Stimulated activated CD8-positive, alpha-beta memory T cell treated with anti-CD3 and anti-CD28 coated beads, Interleukin-7, amount 100 ng/mL, for 4 hours (primary cell): ENCODE data around the gene HDAC7.

ENCODE experiments used
- DNase-seq, 2 donors: peaks; one replicate each; pipeline ENCODE4 v3.0.0-alpha.2; 2020; ENCODE audit warnings: low read depth in 2 of 2

The HDAC7 gene

DNA sequence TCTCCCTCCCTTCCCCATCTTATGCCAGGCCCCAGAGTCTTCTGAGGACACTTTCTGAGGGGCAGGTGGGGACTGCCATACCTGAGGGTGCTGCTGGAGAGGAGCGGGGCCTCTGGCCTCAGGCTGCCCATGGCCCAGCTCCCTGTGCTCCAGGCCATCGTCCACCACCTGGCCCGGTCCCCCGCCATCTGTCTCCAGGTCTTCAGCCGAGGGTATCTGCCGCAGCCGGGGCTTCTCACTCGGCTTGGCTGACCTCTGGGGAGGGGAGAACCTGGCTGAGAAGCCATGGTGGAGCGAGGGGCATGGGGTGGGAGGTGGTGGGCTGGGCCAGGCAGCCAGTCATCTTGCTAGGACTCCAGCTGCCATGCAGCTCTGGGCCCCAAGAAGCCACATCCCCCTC, 25.0 kb downstream of the HDAC7 start:
- DNase-seq: no peak

DNA sequence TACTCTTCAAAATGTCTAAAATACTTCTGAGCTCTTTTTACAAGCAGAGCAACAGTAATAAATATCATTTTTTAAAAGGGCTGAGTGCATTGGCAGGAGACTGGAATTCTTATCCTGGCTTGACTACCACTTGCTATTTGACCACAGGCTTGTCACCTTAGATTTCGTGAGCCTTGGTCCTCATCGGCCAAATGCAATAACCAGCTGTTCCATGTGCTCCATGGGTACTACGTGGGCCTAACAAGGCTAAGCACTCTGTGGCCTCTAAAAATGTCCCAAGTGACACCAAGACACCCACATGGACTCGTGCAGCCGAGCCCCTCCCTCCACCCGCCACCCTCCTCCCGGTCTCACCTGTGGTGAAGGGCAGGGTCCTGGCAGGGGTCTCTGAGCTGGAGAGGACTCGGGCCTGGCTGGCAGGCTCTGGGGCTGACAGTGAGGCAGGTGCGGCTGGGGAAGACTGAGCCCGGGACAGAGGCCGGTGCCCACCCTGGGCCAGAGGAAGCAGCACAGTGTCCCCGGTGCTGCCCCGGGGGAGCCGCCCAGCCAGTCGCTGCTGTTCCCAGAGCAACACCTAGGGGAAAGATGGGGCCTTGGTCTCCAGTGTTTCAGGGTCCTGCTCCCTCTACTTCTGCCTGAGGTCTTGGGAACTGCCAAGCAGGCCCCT, 26.6 kb downstream of the HDAC7 start:
- DNase-seq: no peak

DNA sequence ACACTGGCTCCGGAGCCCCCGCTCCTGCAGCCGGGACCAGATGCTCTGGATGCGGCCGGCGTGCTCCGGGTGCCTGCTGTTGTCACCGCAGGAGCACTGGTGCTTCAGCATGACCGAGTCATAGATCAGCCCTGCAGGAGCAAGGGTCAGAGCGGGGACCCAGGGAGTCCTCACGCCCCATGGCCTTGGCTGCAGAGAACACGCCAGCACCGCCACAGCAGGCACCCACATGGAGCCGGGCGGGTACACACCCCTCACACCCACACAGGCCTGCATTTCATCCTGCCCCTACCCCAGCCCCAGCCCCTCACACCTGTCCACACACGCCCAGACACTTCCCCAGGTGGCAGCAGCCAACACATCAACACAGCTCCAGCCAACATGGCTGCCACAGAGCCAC, 27.8 kb downstream of the HDAC7 start:
- no peak for DNase-seq

DNA sequence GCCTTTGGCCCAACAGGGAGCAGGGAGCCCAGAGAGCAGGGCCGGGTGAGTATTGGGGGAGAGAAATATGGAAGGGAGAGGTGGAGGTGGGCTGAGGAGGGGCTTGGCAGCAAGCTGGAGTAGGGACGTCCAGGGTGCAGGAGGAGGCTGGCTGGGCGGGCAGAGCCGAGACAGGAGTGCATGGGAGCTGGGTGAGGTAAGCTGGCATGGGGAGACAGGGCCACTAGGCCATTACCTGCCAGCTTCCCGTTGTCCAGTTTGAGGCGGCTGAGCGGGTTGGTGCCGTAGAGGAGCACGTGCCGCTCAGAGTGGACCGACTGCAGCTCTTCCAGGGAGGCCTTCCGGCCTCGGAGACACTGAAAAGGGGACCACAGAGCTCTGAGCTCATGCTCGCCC, 28.4 kb downstream of the HDAC7 start:
- no peak for DNase-seq

DNA sequence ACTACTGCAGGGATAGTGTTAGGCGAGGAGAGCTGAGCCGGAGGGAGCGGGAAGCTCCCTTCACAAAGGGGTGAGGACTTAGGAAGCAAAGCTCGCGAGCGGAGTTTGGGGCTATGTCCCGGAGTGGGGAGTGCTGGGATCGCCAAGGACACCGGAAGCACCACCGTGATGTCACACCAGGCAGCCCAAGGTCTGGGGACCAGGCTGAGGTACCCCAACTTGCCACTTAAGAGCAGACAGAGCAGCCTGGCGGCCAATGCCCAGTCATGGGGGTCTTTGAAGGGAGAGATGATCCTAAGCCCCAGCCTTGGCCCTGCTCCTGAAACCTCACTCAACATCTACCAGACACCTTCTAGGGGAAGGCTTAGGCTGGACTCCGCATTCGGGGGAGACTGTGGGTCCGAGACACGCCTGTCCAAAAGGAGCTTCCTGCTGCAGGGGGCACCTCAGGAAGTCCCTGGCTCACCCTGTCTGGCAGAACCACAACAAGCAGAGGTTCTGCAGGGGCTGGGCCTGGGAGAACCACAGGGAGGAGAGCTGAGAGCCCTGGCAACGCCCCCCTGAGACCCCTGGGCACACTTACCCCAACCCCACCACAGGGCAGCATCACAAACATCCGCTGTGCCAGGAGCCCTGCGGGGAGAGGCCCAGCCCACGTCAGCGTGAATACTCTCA, 28.9 kb downstream of the HDAC7 start:
- DNase-seq: no peak

DNA sequence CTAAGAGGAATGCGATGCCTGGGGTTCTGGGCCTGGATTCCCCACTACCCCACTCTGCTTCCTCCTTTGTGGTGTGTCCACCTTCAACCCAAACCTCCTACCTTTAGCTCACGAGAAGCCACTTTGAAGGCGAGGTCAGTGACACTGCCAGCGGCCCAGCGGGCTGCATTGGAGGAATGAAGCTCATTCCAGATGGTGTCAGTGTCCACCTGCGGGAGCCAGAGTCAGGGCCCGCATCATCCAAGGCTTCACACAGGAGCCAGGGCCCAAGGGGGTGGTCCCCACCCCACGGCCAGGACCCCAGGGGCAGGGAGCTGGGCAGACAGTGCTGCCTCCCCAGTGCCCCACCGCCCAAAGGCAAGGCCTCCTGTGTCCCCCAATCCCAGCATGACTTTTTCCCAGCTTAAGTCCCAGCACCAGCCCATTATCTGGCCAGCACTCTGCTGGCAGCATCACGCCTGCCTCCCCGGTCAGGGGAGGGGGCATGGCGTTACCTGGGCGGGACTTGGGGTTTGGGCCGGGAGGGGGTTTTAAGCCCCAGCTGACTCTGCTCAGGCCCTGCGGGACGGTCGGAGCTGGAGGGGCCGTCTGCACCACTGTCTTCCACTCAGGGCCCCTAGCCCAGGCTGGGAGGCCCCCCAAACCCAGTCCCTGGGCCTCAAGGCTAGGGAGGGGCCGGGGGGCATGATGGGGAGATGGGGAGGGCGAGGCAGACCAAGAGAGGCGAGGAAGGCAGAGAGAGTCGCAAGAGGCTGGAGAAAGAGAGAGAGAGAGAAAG, 29.8 kb downstream of the HDAC7 start:
- no peak for DNase-seq

DNA sequence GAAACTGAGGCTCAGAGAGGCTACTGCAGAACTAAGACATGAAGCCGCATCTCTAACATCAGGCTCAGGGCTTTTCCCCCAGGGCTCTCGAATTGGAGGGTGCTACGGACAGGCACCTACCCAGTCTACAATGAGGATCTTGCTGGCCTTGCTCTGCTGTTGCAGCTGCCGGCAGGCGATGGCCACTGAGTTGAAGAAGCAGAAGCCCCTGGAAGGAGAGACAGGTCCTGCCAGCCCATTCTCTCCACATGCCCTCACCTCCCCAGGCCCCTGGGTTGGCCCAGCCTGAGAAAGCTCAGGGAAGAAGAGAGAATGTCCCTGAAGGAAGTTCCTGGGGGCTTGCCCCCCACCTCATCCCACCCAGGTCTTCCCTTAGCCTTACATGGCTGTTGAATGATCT, 30.6 kb downstream of the HDAC7 start:
- no peak for DNase-seq

DNA sequence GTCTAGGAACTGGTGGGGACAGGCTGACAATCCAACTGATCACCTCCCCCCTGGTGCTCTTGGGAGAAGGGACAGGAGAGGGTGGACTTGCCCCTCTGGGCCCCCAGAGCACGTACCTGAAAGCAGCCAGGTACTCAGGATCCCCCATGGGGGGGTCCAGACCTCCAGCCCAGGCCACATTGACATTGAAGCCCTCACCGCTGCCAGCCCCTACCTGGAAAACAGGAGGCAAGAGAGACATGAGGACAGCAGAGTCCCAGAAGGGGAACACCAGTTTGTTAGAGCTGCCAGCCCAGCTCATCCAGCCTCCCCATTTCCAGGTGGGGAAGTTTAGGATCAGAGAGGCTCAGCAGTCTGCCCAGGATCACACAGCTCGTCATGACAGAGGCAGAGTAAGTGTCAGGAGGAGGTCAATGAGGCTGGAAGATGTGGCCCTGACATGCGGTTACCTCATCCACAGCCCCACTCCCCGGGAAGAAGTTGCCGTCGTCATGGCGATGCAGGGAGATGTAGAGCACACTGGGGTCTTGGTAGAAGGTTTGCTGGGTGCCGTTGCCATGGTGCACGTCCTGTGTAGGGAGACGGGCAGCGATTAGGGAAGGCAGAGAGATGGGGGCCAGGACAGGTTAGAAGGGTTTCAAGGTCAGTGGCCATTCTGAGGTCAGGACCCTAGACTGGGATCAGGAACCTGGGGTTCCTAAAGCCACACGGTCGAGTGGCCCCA, 31.9 kb downstream of the HDAC7 start:
- DNase-seq: no peak

DNA sequence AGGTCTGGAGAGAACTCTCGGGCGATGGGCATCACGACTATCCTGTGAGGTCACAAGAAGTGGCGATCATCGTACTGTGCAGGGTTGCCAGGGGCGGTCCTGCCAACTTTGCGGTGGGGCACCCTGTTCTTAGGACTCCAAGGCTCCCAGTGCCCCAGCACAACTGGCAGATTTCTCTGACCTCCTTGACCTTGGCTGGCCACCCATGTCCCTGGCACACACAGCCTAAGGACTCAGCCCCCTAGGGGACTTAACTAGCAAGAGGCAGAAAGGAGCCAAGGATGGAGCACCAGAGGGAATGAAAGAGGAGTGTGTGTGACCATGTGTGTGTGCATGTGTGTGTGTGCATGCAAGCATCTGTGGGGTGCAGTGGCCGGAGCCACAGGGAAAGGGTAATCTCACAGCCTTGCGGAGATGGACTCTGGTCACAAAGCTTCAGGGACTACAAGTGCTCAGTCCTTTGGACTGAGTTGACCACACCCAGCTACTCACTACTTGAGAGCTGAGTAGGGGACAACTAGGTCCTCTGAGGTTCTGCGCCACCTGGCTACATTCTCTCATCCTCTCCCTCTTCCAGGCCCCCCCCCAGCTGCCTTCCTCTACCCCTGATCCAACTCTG, 32.9 kb downstream of the HDAC7 start:
- no peak for DNase-seq

DNA sequence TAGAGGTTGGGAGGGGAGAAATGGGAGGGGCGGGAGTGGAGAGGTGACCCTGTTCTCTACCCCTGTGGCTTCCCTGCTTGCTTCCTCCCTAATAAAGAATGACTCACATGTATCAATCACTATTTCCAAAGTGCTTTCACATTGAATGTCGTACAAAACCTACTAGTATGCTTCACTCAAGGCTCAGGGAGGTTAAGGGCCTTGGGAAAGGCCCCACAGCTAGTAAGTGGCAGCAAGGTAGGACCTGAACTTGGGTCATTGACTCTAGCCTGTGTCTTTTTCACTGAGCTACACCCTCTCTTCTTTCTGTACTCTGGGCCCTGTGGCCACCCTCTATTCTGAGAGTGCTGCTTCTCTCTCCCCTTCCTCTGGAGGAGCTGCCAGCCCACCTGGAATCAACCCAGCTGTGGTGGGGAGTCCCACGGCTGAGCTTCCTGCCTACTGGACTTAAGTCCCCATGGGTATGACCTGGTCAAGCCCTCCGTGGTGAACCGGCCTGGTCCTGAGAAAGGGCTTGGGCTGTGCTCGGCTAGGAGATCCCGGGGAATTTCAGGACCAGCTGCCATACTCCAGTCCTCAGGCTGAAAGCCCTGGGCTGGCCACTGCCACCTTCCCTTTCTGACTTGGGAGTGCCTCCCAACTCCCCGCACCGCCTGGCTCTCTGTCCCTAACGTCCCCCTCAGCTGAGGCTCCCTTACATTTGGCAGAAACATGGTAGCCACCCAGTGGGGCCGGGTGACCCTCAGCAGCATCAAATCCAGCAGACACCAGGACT, 33.6 kb downstream of the HDAC7 start:
- DNase-seq: no peak

DNA sequence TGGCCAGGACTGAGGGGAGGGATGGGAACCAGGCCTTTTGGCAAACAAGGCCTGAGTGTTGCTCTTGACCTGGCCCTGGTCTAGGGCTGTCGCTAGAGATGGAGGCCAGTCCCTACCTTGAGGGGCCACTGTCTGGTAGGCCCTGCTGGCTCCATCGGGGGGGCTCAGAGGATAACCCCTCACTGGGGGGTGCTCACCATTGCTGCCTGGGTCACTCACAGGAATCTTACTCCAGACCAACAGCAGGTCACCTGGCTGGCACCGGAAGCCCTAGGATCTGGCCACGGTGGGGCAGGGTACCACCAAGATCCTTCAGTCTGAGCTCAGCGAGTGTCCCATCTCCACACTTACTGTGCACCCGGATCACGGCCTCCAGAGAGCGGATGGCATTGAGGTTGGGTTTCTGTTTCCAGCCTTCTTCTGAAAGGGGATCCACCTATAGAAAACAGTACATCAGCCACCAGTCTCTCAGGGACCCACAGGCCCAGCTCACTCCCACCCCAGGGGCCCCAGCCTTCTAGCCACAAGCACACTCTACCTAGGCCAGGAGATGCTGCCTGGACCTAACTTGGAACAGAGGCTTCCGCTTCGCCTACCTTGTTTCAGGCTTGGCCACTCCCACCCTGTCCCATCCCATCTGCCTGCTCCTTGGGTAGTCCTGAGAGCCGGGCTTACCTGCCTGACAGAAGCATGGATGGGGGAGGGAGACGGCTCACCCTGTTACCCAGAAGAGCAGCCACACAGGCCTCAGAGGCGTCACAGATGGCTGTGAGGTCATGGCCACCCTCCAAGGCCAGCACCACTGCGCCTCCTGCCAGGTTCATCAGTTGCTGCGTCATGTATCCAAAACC, 34.4 kb downstream of the HDAC7 start:
- DNase-seq: no peak

DNA sequence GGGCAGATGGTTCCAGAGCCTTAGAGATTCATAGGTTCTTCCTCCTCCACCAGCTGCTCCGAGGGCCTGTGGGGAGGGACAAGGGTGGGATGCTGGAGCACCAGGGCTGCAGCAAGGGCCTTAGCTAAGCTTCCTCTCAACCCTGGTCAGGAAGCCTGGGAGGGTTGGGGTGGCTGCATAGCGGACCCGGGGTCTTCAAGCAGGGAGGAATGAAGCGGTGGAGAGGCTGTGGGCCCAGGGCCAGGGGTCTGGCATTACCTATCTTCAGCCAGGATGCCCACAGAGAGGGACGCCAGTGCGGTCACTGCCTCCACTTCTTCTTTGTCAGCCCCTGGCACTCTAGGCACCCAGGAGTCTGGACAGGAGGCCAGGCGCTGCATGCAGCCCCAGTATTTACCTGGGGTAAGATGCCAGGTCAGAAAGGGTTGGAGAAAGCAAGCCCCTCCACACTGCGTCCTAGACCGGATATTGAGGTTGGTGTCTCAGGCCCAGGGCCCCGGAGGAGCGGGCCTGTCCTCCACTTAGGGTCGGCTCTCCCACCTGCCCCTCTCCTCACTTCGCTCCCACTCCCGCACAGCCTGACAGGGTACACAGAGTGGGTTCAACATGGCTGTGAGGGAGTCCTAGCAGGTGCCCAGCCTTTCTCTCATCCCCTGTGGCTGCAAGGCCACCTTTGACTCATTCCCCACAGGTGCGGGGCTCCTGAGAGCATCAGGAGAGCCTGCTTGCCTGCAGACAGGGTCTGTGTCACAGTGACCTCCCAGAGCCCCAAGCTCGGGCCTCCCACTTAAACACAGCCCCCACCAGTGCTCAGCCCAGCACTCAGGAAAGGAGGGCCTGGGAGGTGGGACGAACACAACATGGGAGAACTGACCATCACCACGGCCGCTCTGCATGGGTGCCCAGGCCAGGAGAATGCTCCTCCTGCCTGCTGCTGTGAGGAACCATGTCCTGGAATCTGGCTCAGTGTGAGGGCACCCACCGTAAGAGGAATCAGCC, 35.6 kb downstream of the HDAC7 start:
- no peak for DNase-seq

DNA sequence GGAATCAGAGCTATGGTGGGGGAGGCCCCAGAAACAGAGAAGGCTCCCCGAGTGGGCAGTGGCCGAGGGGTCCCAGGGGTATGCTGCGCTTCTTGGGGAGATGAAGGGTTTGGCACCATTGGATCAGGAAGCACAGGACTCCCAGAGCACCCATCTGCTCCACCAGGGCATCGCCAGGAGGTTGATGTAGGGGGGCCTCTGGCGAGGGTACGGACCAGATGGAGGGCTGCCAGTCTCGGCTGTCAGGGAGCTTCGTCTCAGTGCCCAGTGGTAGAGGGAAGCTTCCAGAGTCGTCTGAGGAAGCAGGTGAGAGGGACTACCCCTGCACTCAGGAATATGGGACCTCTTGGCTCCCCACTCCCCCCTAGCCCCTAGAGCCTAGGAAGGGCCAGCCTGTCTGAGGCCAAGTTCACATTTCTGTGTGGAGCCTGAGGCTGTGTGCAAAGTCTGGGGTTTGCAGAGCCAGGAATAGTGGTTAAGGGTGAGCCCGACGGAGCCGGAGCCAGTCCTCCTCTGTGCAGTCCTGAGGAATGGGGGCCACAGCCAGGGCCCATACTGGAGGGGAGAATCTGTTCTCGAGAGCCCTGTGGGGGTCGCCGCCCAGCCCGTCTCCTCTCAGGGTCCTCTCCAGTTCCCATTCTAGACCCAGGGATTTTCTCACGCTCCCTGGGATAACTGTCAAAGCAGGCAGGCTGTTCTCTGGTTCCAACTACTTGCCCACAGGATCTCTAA, 36.5 kb downstream of the HDAC7 start:
- DNase-seq: no peak

DNA sequence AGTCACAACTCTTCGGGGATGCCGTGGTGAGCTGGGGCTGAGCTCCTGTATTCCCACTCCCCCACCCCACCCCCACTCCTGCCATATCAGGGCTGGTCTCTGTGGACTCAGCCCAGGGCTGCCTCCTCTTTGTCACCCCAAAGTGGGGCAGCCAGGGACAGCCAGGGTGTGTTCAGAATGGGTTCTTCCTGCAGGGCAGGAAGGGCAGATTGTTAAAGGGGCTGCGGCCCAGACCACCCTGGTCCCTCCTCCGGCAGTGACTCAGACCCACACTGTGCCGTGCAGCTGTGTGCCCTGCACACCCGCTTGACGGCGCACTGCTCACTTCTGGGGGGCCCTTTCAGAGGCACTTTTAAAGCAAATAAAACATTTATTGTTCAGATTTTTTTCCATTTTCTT, 37.3 kb downstream of the HDAC7 start:
- no peak for DNase-seq

DNA sequence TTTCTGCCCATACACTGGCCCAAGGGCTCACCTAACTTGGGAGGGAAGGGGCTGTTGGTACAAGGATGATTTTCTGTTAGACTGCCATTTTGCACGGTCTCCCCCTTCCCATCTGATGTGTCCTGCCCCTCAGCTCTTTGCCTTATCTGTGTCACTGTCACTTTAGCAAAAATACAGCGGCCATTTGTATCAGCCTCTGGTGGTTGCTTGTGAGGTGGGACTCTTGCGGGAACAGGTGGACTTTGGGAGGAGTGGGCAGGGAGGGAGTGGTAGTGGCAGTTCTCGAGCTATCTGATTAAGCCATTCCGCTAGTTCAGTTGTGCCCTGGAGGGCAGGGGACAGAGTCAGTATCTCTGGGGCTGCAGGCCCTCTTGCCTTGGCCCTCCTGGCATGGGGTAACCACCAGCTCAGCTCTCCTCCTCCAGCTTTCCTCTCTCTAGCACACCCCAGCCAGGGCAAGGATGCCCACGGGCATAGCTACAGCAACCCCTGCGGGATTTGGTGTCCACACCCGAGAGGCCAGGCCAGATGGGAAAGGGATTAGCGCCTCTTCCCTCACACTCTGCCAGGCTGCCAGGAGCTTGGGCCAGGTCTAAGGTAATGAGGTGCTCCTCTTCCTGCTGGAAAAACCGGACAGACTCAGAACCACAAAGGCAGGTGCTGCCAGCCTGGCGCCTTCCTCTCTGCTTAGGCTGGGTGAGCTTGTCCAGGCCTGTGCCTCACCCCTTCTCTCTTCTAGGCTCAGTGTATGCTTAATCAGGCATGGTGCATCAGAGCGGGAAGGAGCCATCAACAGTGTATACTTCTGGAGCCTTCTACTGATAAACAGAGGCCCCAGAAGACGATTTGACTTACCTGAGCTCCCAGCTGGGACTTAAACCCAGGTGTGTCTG, 38.0 kb downstream of the HDAC7 start:
- DNase-seq: no peak

DNA sequence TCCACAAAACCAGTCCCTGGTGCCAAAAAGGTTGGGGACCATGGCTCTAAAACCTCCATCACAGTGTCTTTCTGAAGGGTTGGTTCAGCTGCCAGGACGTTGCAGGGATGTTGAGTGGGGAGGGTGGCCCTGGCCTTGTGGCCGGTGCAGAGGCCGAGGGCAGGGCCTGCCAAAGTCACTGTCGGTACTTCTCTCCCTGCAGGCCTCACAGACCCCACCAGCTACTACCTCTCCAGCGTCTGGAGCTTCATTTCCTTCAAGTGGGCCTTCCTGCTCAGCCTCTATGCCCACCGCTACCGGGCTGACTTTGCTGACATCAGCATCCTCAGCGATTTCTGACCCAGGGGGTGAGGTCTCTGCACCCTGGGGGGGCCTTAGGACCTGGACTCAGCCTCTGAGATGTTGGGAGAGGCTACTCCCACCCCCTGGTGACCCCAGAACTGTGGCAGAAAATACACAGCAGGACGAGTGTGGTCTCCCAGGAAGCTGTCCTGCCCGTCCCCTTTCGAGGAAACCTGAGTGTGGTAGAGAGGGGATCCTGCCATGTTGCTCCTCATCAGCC, 39.7 kb downstream of the HDAC7 start:
- no peak for DNase-seq
